CD8-positive, alpha-beta memory T cell (primary cell): ENCODE measurements around the gene FBXW12. TPM values are rescaled to one million over a fixed set of nuclear protein-coding genes. Genes with fewer than 3 reads are reported as not detected.

Experiments
- CTCF ChIA-PET: fragments of 350-600 bp; sonication (Branson Sonifier 250); formaldehyde crosslinking; loops from one replicate; lab custom pipeline; 2021; ENCODE audit warnings: antibody characterized with exemption; lab: Charles Lee
- POLR2A ChIA-PET: fragments of 350-600 bp; sonication (Branson Sonifier 250); formaldehyde crosslinking; loops from one replicate; lab custom pipeline; 2021; ENCODE audit warnings: antibody characterized with exemption; lab: Charles Lee
- DNase-seq, 5 donors: peaks; one replicate each; pipeline versions ENCODE4 v3.0.0 to v3.0.0-alpha.2; 2020 to 2022; ENCODE audit warnings: mixed read lengths in 1 of 5
- H3K27ac ChIP-seq: one replicate; pipeline ENCODE4 v1.7.0; 2013; ENCODE audit warnings: low read depth, mild to moderate bottlenecking, low read length, moderate library complexity
- H3K27me3 ChIP-seq: 2 replicates; pipeline ENCODE4 v1.7.0; 2013; ENCODE audit warnings: low read length, mild to moderate bottlenecking; ENCODE audit not compliant: insufficient read depth, poor library complexity, severe bottlenecking
- H3K36me3 ChIP-seq: 2 replicates; pipeline ENCODE4 v1.7.0; 2013; ENCODE audit warnings: mild to moderate bottlenecking, low read length, moderate library complexity; ENCODE audit not compliant: insufficient read depth
- H3K4me1 ChIP-seq: 2 replicates; pipeline ENCODE4 v1.7.0; 2013; ENCODE audit warnings: mild to moderate bottlenecking, low read length, moderate library complexity; ENCODE audit not compliant: insufficient read depth
- H3K4me3 ChIP-seq: 2 replicates; pipeline ENCODE4 v1.7.0; 2013; ENCODE audit warnings: mild to moderate bottlenecking, low read length
- H3K9me3 ChIP-seq: 2 replicates; pipeline ENCODE4 v1.7.0; 2013; ENCODE audit warnings: mild to moderate bottlenecking, low read length
- H3K27ac Mint-ChIP-seq, 8 donors: one replicate each; pipeline ENCODE4 v1.8.0; 2020 to 2021; ENCODE audit warnings: mixed read lengths in 8 of 8, mild to moderate bottlenecking in 6 of 8, inconsistent platforms in 3 of 8, moderate library complexity in 3 of 8
- H3K27me3 Mint-ChIP-seq, 2 donors: one replicate each; pipeline ENCODE4 v1.8.0; 2020 to 2021; ENCODE audit warnings: mixed read lengths in 2 of 2, mild to moderate bottlenecking in 1 of 2, moderate library complexity in 1 of 2
- H3K36me3 Mint-ChIP-seq, 3 donors: one replicate each; pipeline ENCODE4 v1.8.0; 2020 to 2021; ENCODE audit warnings: mixed read lengths in 3 of 3, inconsistent platforms in 1 of 3, mild to moderate bottlenecking in 1 of 3
- H3K4me1 Mint-ChIP-seq, 3 donors: one replicate each; pipeline ENCODE4 v1.8.0; 2020 to 2021; ENCODE audit warnings: mixed read lengths in 3 of 3, inconsistent platforms in 1 of 3, mild to moderate bottlenecking in 1 of 3
- H3K4me3 Mint-ChIP-seq, 7 donors: one replicate each; pipeline ENCODE4 v1.8.0; 2020 to 2021; ENCODE audit warnings: mixed read lengths in 7 of 7, mild to moderate bottlenecking in 6 of 7, moderate library complexity in 4 of 7, inconsistent platforms in 2 of 7
- H3K9me3 Mint-ChIP-seq, 5 donors: one replicate each; pipeline ENCODE4 v1.8.0; 2020 to 2022; ENCODE audit warnings: mixed read lengths in 5 of 5, mild to moderate bottlenecking in 3 of 5, moderate library complexity in 2 of 5, inconsistent platforms in 1 of 5
- polyA plus RNA-seq: library from polyadenylated mRNA; unstranded; fragments of 300-500 nt; fragmentation: Illumina TruSeq; gene quantifications from one replicate; pipeline ENCODE4 v1.2.3, GENCODE V29; 2021
- total RNA-seq, 2 experiments: library from RNA; stranded (reverse); gene quantifications; one replicate each; pipeline ENCODE4 v1.2.3, GENCODE V29; 2021

Gene FBXW12
- total and polyA plus RNA-seq, 3 experiments from 2014 or later: not detected

- ChIA-PET CTCF (interaction anchor here (0.9 to 2.8 kb wide), 3 partner anchors 11 to 24 kb away, joined by 3 to 14 read pairs (median 11); no protein-coding TSS in a partner anchor), POLR2A (interaction anchor here (0.5 kb wide), 1 partner anchor 65 kb away, joined by 3 read pairs; no protein-coding TSS in a partner anchor)
- no peaks in the 10 kb centered on the region for H3K36me3 ChIP-seq
- H3K4me3 Mint-ChIP-seq: no peak overlapping the region
- DNase-seq: peak in 1 of 5 donors; percentile 38
- H3K27me3 ChIP-seq: no peaks in the 10 kb centered on the region
- H3K27ac ChIP-seq: no peak overlapping the region
- H3K4me3 ChIP-seq: no peak overlapping the region
- H3K9me3 Mint-ChIP-seq: no peaks in the 10 kb centered on the region
- peaks cover 0 to 1% (median 0%) of the 10 kb centered on the region in 3 donors for H3K36me3 Mint-ChIP-seq
- H3K4me1 Mint-ChIP-seq: no peaks in the 10 kb centered on the region
- no peaks in the 10 kb centered on the region for H3K4me1 ChIP-seq
- peaks cover 0 to 2% of the 10 kb centered on the region in 2 donors for H3K27me3 Mint-ChIP-seq
- H3K9me3 ChIP-seq: no peaks in the 10 kb centered on the region
- H3K27ac Mint-ChIP-seq: no peak overlapping the region
Measured at GRCh38 chr3:48411606-48412374, 39.8 kb downstream of the FBXW12 start.

GRCh38 chr3:48412375-48413001 lies 40.5 kb downstream of the FBXW12 start:
- H3K4me3 ChIP-seq: no peak overlapping the region
- no peak overlapping the region for H3K4me3 Mint-ChIP-seq
- H3K9me3 Mint-ChIP-seq: no peaks in the 10 kb centered on the region
- H3K27ac ChIP-seq: no peak overlapping the region
- H3K27me3 ChIP-seq: no peaks in the 10 kb centered on the region
- H3K36me3 Mint-ChIP-seq: peaks cover 0 to 1% (median 0%) of the 10 kb centered on the region in 3 donors
- H3K27me3 Mint-ChIP-seq: peaks cover 0 to 2% of the 10 kb centered on the region in 2 donors
- no peaks in the 10 kb centered on the region for H3K36me3 ChIP-seq
- H3K4me1 Mint-ChIP-seq: no peaks in the 10 kb centered on the region
- H3K9me3 ChIP-seq: no peaks in the 10 kb centered on the region
- no peaks in the 10 kb centered on the region for H3K4me1 ChIP-seq
- H3K27ac Mint-ChIP-seq: peak overlapping the region in 1 of 8 donors; percentile 76
- peak in 1 of 5 donors; percentile 38 for DNase-seq
- CTCF ChIA-PET: interaction anchor here (0.8 to 2.8 kb wide), 4 partner anchors 12 to 38 kb away, joined by 3 to 14 read pairs (median 8); no protein-coding TSS in a partner anchor
- POLR2A ChIA-PET: no interaction called here

GRCh38 chr3:48413086-48413485 lies 41.1 kb downstream of the FBXW12 start:
- Mint-ChIP-seq H3K36me3 (peaks cover 0 to 1% (median 0%) of the 10 kb centered on the region in 3 donors), H3K27ac (no peak overlapping the region), H3K9me3 (no peaks in the 10 kb centered on the region), H3K27me3 (peaks cover 0 to 2% of the 10 kb centered on the region in 2 donors), H3K4me1 (no peaks in the 10 kb centered on the region), H3K4me3 (no peak overlapping the region)
- ChIA-PET POLR2A (no interaction called here), CTCF (interaction anchor here (0.8 to 2.2 kb wide), 3 partner anchors 23 to 95 kb away, joined by 4 to 6 read pairs (median 6); no protein-coding TSS in a partner anchor)
- Histone ChIP-seq H3K9me3 (no peaks in the 10 kb centered on the region), H3K36me3 (no peaks in the 10 kb centered on the region), H3K27ac (no peak overlapping the region), H3K27me3 (no peaks in the 10 kb centered on the region), H3K4me3 (no peak overlapping the region), H3K4me1 (no peaks in the 10 kb centered on the region)
- DNase-seq: no peak

GRCh38 chr3:48413611-48414010 lies 41.6 kb downstream of the FBXW12 start:
- no peak for DNase-seq
- CTCF ChIA-PET: interaction anchor here (0.9 to 2.2 kb wide), 3 partner anchors 9 to 94 kb away, joined by 3 to 6 read pairs (median 6); no protein-coding TSS in a partner anchor
- no peaks in the 10 kb centered on the region for H3K9me3 ChIP-seq
- H3K27ac Mint-ChIP-seq: no peak overlapping the region
- no peaks in the 10 kb centered on the region for H3K27me3 ChIP-seq
- POLR2A ChIA-PET: no interaction called here
- H3K4me3 Mint-ChIP-seq: no peak overlapping the region
- H3K27ac ChIP-seq: no peak overlapping the region
- H3K36me3 Mint-ChIP-seq: peaks cover 0 to 1% (median 0%) of the 10 kb centered on the region in 3 donors
- H3K9me3 Mint-ChIP-seq: no peaks in the 10 kb centered on the region
- H3K4me1 Mint-ChIP-seq: no peaks in the 10 kb centered on the region
- peaks cover 0 to 2% of the 10 kb centered on the region in 2 donors for H3K27me3 Mint-ChIP-seq
- no peak overlapping the region for H3K4me3 ChIP-seq
- H3K4me1 ChIP-seq: no peaks in the 10 kb centered on the region
- H3K36me3 ChIP-seq: no peaks in the 10 kb centered on the region

- Mint-ChIP-seq H3K36me3 (peaks cover 0 to 1% (median 0%) of the 10 kb centered on the region in 3 donors), H3K27ac (no peak overlapping the region), H3K4me3 (no peak overlapping the region), H3K27me3 (peaks cover 0 to 2% of the 10 kb centered on the region in 2 donors), H3K4me1 (no peaks in the 10 kb centered on the region), H3K9me3 (no peaks in the 10 kb centered on the region)
- H3K4me1 ChIP-seq: no peaks in the 10 kb centered on the region
- H3K27ac ChIP-seq: no peak overlapping the region
- no peak overlapping the region for H3K4me3 ChIP-seq
- DNase-seq: no peak
- no peaks in the 10 kb centered on the region for H3K36me3 ChIP-seq
- POLR2A ChIA-PET: no interaction called here
- H3K9me3 ChIP-seq: no peaks in the 10 kb centered on the region
- CTCF ChIA-PET: interaction anchor here (0.9 to 2.2 kb wide), 3 partner anchors 10 to 93 kb away, joined by 3 to 6 read pairs (median 6); no protein-coding TSS in a partner anchor
- no peaks in the 10 kb centered on the region for H3K27me3 ChIP-seq
Measured at GRCh38 chr3:48414376-48415250, 42.6 kb downstream of the FBXW12 start.

- Histone ChIP-seq H3K27ac (no peak overlapping the region), H3K36me3 (no peaks in the 10 kb centered on the region), H3K9me3 (no peaks in the 10 kb centered on the region), H3K27me3 (no peaks in the 10 kb centered on the region), H3K4me1 (no peaks in the 10 kb centered on the region), H3K4me3 (no peak overlapping the region)
- Mint-ChIP-seq H3K4me1 (no peaks in the 10 kb centered on the region), H3K27ac (no peak overlapping the region), H3K4me3 (no peak overlapping the region), H3K36me3 (peaks cover 0 to 1% (median 0%) of the 10 kb centered on the region in 3 donors), H3K27me3 (peaks cover 0 to 2% of the 10 kb centered on the region in 2 donors), H3K9me3 (no peaks in the 10 kb centered on the region)
- ChIA-PET CTCF (interaction anchor here (1.1 to 2.2 kb wide), 4 partner anchors 14 to 93 kb away, joined by 3 to 6 read pairs (median 4); no protein-coding TSS in a partner anchor), POLR2A (no interaction called here)
- DNase-seq: no peak
Measured at GRCh38 chr3:48415251-48415953, 43.4 kb downstream of the FBXW12 start.

GRCh38 chr3:48416091-48416505 lies 44.1 kb downstream of the FBXW12 start:
- Histone ChIP-seq H3K27me3 (no peaks in the 10 kb centered on the region), H3K4me3 (no peak overlapping the region), H3K4me1 (no peaks in the 10 kb centered on the region), H3K36me3 (no peaks in the 10 kb centered on the region), H3K9me3 (no peaks in the 10 kb centered on the region), H3K27ac (no peak overlapping the region)
- POLR2A ChIA-PET: no interaction called here
- no peak overlapping the region for H3K27ac Mint-ChIP-seq
- H3K9me3 Mint-ChIP-seq: no peaks in the 10 kb centered on the region
- CTCF ChIA-PET: interaction anchor here (1.1 to 1.5 kb wide), 3 partner anchors 15 to 91 kb away, joined by 3 to 4 read pairs (median 4); no protein-coding TSS in a partner anchor
- peaks cover 0 to 2% of the 10 kb centered on the region in 2 donors for H3K27me3 Mint-ChIP-seq
- H3K4me1 Mint-ChIP-seq: no peaks in the 10 kb centered on the region
- peaks cover 0 to 1% (median 0%) of the 10 kb centered on the region in 3 donors for H3K36me3 Mint-ChIP-seq
- H3K4me3 Mint-ChIP-seq: no peak overlapping the region
- DNase-seq: no peak
